Activated CD4-positive, alpha-beta T cell treated with anti-CD3 and anti-CD28 coated beads, Interleukin-2, amount 50 U/mL, for 4 hours (primary cell): ENCODE results near the gene CHRND.
"Not testable (repeated sequence)": the region's sequence is repeated elsewhere in the genome, so short reads cannot be mapped to it uniquely, and the experiment has no call there.

Experiments used
- DNase-seq, 2 experiments: peaks; one replicate each; pipeline ENCODE4 v3.0.0-alpha.2; 2020

CHRND gene

DNA sequence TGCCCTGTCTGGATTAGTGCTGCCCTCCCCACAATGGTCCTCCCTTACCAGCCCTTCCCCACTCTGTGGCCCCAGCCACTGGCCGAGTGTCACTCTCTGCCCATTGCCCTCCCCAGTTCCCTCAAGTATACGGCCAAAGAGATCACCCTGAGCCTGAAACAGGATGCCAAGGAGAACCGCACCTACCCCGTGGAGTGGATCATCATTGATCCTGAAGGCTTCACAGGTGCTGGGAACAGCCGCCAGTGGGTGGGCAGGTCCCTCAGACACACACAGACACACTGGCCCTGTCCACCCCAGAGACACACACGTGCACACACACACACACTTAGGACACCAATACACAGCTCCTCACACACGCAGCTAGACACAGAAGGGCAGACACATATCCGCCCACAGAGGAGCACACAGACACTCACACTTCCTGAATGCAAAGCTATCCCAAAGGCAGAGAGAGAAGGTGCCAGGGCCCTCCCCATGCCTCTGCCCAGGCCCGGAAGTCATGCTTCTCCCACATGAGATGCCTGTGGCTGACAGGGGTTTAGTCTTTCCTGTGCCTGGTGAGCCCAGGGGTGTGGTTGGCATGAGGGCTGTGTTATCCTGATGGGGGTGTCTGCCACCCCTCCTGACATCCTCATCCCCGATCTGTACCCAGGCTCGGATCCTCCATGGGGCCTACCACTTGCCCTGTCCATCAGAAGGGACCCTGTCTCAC, 2.9 kb downstream of the CHRND start:
- no peak for DNase-seq

DNA sequence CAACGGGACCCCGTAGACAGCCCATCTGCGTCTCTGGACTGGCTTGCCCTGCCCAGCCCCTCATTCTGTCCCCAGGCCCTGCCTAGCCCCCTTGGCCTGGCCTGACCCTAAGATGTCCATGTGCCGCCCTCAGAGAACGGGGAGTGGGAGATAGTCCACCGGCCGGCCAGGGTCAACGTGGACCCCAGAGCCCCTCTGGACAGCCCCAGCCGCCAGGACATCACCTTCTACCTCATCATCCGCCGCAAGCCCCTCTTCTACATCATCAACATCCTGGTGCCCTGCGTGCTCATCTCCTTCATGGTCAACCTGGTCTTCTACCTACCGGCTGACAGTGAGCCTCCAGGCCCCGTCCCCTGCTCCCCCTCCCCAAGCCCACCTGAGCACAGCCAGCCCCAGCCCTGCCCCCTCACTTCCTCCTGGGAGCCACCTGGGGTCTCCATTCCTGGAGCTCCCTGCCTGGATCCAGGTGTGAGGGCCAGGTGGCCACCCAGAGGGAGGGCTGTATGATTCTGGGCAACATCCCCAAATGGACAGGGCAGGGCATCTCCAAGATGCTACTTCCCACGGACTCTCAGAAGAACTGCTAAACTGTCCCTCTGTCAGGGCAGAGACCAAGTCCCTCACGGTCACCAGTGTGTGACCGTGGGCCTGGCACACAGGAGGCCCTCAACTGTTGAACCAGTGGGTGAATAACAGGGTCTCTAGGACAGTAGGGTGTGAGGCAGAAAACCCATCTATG, 4.0 kb downstream of the CHRND start:
- no peak for DNase-seq

- DNase-seq, result no peak
Measured at GRCh38 chr2:232530626-232531260, 4.8 kb downstream of the CHRND start.

- DNase-seq, result no peak
Measured at GRCh38 chr2:232532419-232532818, 6.5 kb downstream of the CHRND start.

- not testable (repeated sequence) for DNase-seq
Measured at GRCh38 chr2:232532821-232533220, 6.9 kb downstream of the CHRND start.

DNA sequence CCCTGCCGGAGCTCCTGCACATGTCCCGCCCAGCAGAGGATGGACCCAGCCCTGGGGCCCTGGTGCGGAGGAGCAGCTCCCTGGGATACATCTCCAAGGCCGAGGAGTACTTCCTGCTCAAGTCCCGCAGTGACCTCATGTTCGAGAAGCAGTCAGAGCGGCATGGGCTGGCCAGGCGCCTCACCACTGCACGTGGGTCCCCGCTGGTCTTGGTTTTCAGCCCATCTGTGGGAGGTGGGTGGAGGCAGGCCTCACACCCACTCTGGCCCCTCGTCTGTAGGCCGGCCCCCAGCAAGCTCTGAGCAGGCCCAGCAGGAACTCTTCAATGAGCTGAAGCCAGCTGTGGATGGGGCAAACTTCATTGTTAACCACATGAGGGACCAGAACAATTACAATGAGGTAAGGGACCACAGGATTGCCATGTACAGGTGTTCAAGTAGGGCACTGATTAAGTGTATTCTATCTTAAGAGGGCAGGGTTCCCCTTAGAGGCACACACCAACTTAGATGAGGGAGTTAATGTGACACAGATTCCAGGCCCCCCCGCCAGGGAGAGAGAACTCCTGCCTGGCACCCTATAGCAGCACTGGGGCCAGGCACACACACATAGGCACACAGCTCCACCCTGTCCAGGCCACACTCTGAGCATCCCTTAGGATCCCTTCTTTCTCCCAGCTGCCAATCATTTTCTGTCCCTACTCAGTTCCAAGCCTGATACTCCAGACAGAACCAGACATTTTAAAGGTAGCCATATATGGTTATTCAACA, 8.2 kb downstream of the CHRND start:
- no peak for DNase-seq

- no peak for DNase-seq
Measured at GRCh38 chr2:232534940-232535651, 9.1 kb downstream of the CHRND start.

DNA sequence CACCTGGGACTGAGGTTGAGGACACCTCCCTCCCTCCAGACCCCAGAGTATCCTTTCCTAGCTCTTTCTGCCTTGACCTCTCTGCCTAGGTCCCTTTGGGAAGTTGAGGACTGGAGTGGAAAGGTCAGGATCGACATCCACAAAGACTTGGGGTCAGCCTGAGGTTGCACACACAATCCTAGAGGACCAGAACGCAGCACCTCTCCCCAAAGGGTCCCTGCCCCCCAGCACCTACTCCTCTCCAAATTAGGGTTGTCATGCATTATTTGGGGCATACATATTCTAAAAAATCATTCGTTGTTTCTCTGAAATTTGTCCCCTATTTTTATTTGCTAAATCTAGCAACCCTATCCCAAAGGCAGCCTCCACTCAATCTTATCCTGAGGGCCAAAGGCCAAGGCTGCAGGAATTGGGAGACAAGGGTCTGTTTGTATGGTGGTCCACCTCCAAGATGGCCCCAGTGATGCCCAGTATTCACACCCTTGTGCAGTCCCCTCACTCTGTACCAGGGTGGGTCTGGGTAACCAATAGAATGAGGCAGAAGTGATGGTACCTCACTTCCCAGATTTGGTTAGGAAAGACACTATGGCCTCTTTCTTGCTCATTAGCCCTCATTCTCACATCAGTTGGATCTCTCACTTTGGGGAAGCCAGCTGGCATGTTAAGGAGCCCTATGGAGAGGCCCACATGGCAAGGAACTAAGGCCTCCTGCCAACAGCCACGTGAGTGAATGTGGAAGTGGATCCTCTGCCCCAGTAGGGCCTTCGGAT, 10.0 kb downstream of the CHRND start:
- no peak for DNase-seq

- DNase-seq, result no peak
Measured at GRCh38 chr2:232537079-232537478, 11.1 kb downstream of the CHRND start.

DNA sequence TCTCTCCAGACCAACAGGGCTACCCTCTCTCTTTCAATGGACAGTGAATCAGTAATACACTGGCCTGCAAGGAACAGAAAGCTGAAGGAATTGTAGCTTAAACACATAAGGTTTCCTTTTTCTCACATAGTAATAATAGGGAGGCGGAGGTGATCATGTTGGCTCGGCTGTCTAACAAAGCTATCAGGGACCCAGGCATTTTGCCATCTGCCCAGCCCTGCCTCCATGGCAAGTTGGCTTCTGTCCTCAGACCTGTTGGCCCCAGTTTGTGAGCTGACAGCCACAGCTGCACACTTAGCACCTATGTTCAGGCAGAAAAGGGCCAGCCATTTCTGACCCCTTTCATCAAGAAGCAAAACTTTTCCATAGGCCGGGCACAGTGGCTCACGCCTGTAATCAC, 11.5 kb downstream of the CHRND start:
- DNase-seq, result no peak

GRCh38 chr2:232538671-232539070, 12.7 kb downstream of the CHRND start:
- DNase-seq, result no peak

DNA sequence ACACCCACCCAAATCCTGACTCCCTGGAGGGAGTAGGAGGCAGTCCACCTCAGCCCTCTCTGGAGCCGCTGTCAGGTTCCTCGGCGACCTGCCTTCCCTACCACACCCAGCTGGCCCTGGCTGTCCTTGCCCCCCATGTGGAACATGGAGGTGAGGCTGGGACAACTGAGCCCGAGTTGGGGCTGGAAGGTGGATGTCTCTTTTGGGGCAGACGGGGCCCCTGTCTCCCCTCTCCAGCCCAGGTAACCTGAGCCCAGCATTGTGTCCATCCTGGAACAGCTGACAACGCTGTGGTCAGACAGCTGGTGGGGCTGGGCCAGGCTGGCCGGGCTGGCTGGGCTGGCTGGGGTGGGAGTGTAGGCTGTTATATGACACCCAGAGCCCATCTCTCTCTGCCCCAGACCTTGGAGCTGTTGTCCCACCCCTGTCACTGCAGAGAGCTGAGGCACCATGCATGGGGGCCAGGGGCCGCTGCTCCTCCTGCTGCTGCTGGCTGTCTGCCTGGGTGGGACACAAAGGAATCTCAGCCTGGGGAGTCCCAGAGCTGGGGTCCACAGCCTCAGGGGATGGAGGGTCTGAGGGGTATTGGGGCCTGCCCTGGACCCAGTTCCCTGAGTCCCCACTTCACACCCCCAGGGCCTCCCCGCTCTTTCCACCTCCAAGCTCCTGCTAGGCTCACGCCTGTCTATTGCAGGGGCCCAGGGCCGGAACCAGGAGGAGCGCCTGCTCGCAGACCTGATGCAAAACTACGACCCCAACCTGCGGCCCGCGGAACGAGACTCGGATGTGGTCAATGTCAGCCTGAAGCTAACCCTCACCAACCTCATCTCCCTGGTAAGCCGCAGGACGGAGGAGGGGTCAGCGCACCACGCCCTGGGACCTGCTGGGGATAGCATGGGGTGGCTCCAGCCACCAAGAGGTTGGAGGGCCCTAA, 13.6 kb downstream of the CHRND start, which contains the start of gene CHRNG:
Gene CHRNG, plus strand, starts transcription at position 395 of the 934 bp plus-strand sequence. Its CDS starts 56 bp downstream, at position 451.
- no peak for DNase-seq

GRCh38 chr2:232540441-232541041, 14.6 kb downstream of the CHRND start:
- no peak for DNase-seq

- no peak for DNase-seq
Measured at GRCh38 chr2:232541195-232541960, 15.4 kb downstream of the CHRND start.

DNA sequence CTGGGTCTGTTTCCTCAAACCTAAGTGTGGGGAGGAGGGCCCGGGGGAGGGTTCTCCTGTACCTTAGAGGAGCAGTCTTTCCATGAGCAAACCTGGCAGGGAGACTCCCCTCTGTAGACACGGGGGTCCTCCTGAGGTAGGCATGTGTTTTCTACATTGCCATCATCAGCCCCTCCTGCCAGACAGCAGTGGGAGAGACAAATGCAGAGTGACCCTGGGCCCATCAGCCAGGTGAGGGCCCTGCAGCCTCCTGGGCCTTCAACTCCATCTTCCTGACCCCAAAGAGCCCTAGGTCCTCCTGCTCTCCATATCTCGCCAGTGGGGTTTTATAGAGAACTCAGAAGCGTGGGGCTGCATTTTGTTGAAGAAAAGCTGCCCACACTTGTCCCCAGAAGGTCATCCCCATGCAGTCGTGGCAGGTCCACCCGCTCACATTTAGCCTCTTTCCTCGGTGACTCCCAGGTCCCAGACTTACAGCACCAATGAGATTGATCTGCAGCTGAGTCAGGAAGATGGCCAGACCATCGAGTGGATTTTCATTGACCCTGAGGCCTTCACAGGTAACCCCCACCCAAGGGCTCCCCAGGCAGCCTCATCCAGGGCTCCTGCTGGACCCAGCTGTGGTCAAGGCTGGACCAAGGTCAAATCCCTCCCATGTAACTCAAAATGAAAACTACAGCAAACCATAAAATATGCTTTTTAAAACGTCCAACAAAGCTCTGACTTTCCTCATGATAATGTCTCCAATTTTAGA, 16.2 kb downstream of the CHRND start:
- no peak for DNase-seq

DNA sequence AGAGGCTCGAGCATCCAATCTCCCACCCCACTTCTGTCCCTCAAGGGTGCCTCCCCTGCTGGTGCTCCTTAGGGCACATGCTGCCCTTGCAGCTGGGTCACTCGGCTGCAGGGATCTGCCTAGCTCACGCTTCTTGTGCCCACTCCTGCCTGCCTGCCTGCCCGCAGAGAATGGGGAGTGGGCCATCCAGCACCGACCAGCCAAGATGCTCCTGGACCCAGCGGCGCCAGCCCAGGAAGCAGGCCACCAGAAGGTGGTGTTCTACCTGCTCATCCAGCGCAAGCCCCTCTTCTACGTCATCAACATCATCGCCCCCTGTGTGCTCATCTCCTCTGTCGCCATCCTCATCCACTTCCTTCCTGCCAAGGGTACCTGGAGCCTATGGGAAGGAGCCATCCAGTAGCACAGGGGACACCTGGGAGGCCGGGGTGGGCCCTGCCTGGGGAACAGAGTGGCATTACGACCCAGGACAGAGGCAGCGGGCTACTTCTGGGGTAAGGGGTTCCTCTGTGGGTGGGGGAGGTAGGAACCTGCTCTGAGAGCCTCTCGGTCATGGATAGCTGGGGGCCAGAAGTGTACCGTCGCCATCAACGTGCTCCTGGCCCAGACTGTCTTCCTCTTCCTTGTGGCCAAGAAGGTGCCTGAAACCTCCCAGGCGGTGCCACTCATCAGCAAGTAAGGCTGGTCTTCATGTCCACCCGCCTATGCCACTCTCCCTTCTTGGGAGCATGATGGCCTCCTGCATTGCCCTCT, 16.9 kb downstream of the CHRND start:
- no peak for DNase-seq

DNA sequence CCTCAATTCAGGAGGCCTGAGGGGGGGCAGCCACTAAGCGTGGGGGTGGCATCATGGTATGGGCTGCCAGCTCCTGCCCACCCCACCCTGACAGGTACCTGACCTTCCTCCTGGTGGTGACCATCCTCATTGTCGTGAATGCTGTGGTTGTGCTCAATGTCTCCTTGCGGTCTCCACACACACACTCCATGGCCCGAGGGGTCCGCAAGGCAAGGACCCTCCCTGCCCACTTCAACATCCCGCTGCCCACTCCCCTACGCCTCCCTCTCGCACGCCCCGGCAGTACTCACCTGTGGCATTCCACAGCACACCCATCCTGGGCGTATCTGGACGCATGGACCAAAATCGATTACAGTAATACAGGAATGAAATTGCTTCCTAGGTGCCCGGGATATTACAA, 17.5 kb downstream of the CHRND start:
- DNase-seq, result no peak
